ENCODE data around the gene MFNG. TPM values are rescaled to one million over a fixed set of nuclear protein-coding genes. Genes with fewer than 3 reads are reported as not detected.
"Not testable (repeated sequence)": the region's sequence is repeated elsewhere in the genome, so short reads cannot be mapped to it uniquely, and the experiment has no call there.

The MFNG gene
- total RNA-seq, 1 donor from 2014 or later: 5.3 TPM

GRCh38 chr22:37480387-37481346 is 5.5 kb downstream of the MFNG start:
- intact Hi-C loops (cut with DNase I): no loop called here

GRCh38 chr22:37479196-37479595 is 7.0 kb downstream of the MFNG start:
- DNase-seq (ENCODE audit: low spot score): no peak
- intact Hi-C loops (cut with DNase I): no loop called here

More at GRCh38 chr22:37480387-37481346, 5.5 kb downstream of the MFNG start:
- no peak for DNase-seq (ENCODE audit: low spot score)

DNA sequence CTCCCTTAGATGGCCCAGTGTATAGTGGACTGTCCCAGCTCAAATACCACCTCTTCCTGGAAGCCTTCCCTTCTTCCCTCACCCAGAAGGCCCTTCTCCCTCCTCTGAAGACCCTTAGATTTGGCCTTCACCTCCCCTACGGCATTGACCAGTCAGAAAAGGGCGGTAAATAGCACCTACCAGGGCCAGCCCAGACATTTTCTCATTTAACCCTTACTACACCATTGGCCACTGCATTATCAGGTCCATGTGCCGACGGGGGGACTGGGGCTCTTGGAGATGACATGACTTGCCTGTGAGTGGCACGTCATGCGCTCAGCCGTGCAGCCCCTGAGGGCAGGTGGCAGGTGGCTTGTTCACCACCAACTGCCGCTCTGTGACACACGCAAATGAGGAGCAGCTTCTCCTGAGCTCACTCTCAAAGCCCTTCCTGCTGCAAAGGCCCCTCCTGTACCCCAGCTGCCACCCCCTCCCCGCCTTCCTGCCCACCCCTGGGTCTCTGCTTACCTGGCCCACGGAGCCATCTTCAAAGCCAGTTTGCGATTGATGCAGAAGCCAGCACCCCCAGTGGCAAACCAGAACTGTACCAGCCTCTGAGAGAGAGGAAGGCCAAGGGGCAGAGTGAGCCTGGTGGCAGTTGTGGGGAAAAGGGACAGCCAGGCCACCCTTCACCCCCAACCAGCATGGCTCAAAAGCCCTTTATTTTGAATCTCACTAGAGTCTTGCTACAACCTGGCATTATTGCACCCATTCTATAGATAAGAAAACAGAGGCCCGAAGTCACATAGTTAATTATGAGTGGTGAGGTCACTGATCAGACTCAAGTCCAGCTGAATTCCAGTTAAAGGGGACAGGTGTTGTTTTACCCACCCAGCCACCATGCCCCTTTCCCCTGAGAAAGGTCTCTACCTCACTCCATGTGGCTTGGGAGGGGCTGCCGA is 9.5 kb downstream of the MFNG start:
- intact Hi-C loops (cut with DNase I): no loop called here
- DNase-seq (ENCODE audit: low spot score): no peak

- no peak for DNase-seq (ENCODE audit: low spot score)
- intact Hi-C loops (cut with DNase I): no loop called here
These were observed 11.6 kb downstream of the MFNG start for GRCh38 chr22:37474447-37475090.

GRCh38 chr22:37473437-37473946 is 12.7 kb downstream of the MFNG start:
- no peak for DNase-seq (ENCODE audit: low spot score)
- intact Hi-C loops (cut with DNase I): no loop called here

DNA sequence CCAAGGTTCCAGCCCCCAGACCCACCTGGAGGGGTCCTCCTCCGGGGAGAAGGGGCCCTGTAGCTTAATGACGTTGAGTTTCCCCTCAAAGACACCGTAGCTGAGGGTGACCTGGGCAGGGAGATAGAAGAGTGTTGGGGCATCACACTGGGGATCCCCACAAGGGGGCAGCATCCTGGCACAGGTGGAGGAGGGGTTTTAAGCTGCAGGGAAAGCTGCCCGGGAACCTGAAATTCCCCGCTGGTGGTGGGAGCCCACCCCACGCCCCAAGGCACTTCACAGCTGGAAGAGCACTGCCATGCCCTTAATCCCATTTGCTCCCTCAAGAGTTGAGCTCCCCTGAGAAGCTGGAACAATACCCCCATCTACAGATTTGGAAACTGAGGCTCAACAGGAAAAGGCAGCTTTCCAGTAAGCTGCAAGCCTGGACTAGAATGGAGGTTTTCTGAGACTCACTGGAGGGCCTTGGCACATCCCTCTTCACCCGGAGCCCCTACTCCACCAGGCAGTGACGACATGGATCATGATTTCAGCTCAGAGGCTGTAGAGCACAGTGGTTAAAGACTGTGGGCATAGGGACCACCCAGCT is 13.7 kb downstream of the MFNG start:
- intact Hi-C loops (cut with DNase I): no loop called here
- DNase-seq (ENCODE audit: low spot score): no peak

GRCh38 chr22:37471727-37472417 is 14.3 kb downstream of the MFNG start:
- no peak for DNase-seq (ENCODE audit: low spot score)
- intact Hi-C loops (cut with DNase I): no loop called here

DNA sequence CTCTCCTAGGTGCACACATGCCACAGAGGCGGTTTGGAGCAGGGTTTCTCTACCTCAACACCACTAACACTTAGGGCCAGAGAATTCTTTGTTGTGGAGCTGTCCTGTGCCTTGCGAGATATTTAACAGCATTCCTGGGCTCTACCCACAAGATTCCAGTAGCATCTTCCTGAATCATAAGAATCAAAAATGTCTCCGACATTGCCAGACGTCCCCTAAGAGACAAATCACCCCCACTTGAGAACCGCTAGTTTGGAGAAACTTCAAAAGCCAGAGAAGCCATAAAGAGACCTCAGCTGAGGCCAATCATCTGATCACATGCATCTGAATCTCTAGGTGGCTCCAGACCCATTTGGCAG is 16.1 kb downstream of the MFNG start:
- DNase-seq (ENCODE audit: low spot score): no peak
- intact Hi-C loops (cut with DNase I): no loop called here

DNA sequence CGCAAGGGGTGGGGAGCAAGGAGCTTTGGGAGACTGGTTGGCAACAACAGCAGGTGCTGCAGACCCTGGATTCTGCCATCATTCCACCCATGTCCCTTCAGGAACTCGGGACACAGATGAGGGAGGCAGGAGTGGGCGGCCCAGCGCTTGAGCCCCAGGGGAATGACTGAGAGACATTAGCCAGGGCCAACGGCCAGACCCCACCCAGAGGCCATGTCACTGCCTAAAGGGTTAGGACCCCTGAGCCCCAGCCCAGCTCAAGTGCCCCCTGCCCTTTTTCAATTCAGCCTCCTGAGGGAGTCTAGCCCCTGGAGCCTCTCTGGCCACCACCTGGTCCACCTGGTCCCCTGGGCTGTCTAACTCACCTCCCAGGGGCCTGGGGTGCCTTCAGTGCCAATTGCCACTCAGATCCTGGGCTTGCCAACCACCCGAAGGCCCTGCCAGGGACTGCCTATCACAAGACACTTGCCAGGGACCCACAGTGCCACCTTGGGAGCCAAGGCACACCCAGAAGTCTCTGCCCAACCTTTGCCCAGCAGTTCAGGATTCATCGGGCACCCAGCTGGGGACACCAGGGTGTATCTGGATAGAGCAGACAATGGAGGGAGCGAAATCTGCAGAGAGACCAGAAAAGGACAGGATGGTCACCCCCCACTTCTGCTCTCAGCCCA is 16.6 kb downstream of the MFNG start:
- DNase-seq (ENCODE audit: low spot score): no peak

DNA sequence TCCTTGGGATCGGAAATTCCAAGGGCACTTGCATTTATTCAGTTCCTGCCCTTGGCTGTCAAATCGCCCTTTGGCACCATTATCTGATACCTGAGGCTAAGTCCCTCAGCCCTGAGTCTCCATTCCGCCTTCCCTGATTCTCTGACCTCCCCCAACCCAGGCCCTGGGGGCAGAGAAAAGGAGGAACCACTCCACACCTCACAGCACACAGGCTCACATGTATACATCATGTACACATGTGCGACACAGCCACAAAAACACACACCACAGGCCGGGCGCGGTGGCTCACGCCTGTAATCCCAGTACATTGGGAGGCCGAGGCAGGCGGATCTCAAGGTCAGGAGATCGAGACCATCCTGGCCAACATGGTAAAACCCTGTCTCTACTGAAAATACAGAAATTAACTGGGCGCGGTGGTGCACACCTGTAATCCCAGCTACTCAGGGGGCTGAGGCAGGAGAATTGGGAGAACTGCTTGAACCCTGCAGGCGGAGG is 17.9 kb downstream of the MFNG start:
- DNase-seq (ENCODE audit: low spot score); intact Hi-C loops (cut with DNase I): not testable (repeated sequence)

More for the DNA sequence above, 16.6 kb downstream of the MFNG start:
- intact Hi-C loops (cut with DNase I): no loop called here

DNA sequence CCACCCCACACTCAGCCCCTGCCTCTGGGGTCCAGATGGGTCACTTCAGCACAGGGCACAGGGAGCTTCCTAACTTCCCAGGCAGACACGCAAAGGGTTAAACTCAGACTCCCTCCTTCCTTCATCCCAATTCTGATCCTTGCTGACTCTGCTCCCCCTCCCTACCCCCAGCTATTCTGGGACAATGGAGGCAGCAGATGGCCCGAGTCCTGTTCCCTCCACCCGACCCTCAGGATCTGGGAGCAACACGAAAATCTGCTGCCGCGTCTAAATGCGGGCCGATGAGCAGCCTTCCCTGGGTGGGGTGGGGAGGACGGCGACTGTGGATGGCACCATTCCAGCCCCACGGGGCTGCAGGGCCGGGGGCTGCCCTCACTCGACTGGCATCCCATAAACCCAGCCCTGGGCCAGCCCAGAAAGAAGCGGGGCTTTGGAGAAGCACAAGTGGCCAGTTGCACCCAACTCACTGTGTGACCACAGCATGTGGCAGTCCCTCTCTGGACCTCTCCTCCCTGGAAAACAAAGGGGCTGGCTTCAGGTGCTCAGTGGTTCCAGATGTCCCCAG is 18.7 kb downstream of the MFNG start:
- no peak for DNase-seq (ENCODE audit: low spot score)
- intact Hi-C loops (cut with DNase I): no loop called here

GRCh38 chr22:37464181-37464580 is 22.0 kb downstream of the MFNG start:
- no peak for DNase-seq (ENCODE audit: low spot score)
- intact Hi-C loops (cut with DNase I): no loop called here

DNA sequence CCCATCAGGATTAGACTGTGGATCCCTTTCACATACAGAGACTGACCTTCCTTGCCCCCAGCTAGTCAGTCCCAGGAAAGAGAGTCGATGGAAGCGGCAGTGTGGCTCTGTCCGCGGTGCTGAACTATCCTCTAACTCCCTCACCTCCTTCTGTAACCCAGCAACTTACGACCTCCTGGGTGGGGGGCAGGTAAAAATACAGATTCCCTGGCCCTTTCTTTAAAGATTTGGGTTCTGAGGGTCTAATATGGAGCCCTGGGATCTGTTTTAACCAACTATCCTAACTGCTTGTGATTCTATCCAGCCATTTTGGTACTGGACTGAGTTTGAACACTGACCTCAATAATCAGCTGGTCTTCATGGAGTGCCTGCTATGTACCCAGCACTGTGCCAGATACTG is 23.2 kb downstream of the MFNG start:
- intact Hi-C loops (cut with DNase I): no loop called here
- no peak for DNase-seq (ENCODE audit: low spot score)

DNA sequence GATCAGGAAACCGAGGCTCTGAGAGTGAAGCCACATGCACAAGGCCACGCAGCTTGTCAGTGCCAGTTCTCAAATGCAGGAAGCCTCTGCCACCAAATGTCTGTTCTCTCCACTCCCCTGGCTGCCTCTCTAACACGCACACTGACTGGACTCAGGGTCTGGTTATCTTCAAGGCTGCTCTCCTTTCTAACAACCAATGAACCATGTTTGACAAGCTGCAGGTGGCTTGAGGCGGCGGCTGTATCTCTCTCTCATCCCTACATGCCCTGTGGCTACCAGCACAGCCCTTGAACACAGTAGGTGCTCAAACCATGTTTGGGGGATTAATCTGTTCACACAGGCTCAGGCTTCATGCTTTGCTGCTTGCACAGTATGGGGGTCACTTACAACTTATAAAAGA is 23.7 kb downstream of the MFNG start:
- intact Hi-C loops (cut with DNase I): no loop called here
- no peak for DNase-seq (ENCODE audit: low spot score)

DNA sequence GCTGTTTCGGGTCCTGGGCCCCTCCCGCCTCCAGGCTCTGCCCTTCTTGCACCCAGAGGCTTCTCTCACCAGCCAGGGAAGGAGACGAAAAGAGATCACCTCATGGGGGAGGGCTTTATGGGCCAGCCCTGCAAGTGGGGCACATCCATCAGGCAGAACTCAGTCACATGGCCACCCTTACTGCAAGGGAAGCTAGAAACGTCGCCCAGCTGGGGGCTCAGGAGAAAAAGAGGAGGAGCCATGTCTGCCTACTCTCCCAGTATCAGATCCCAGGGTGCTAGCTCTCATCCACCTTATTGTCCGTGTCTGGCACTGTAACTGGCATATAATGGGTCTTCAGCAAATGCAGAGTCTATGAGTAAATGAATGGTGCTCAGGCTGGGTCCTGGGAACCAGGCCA is 24.2 kb downstream of the MFNG start:
- intact Hi-C loops (cut with DNase I): no loop called here
- no peak for DNase-seq (ENCODE audit: low spot score)

DNA sequence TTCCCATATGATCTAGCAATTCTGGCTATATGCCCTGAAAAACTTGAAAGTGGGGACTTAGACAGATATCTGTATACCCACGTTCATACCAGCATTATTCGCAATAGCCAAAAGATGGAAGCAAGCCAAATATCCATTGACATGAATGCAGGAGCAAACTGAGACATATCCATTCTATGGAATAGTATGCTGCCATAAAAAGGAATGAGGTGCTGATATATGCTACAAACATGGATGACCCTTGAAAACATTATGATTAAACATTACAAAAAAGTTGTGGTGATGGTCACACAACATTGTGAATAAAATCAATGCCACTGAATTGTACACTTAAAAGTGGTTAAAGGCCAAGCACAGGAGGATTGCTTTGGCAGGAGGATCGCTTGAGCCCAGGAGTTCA is 25.5 kb downstream of the MFNG start:
- DNase-seq (ENCODE audit: low spot score): no peak
- intact Hi-C loops (cut with DNase I): no loop called here

- intact Hi-C loops (cut with DNase I): no loop called here
These were observed 27.0 kb downstream of the MFNG start for GRCh38 chr22:37459206-37459605.

More at GRCh38 chr22:37459206-37459605, 27.0 kb downstream of the MFNG start:
- no peak for DNase-seq (ENCODE audit: low spot score)
